Suprapubic skin (tissue), 4 donors: ENCODE measurements around the gene NCL. TPM values are rescaled to one million over a fixed set of nuclear protein-coding genes. Genes with fewer than 3 reads are reported as not detected.
"Not testable (repeated sequence)": the region's sequence is repeated elsewhere in the genome, so short reads cannot be mapped to it uniquely, and the experiment has no call there.

ENCODE experiments used
- DNase-seq, 2 donors: peaks; one replicate each; pipeline ENCODE4 v3.0.0-alpha.2; 2019; ENCODE audit warnings: low spot score in 2 of 2
- H3K27ac ChIP-seq: fragments of 200-600 bp; sonication (generic); one replicate; pipeline ENCODE4 v1.5.1; 2019
- H3K27me3 ChIP-seq: fragments of 200-600 bp; sonication (generic); one replicate; pipeline ENCODE4 v1.5.1; 2019
- H3K36me3 ChIP-seq: fragments of 200-600 bp; sonication (generic); one replicate; pipeline ENCODE4 v1.5.1; 2019
- H3K4me1 ChIP-seq: fragments of 200-600 bp; sonication (generic); one replicate; pipeline ENCODE4 v1.5.1; 2019
- H3K4me3 ChIP-seq: fragments of 200-600 bp; sonication (generic); one replicate; pipeline ENCODE4 v1.5.1; 2019; ENCODE audit warnings: mild to moderate bottlenecking
- H3K9me3 ChIP-seq: fragments of 200-600 bp; sonication (generic); one replicate; pipeline ENCODE4 v1.5.1; 2019
- EP300 ChIP-seq: sonication (generic); formaldehyde crosslinking; IDR thresholded peaks from one replicate; pipeline ENCODE4 v1.6.1; 2017; ENCODE audit warnings: antibody characterized with exemption
- POLR2A ChIP-seq, 2 donors: fragments of 450-650 bp; IDR thresholded peaks; one replicate each; pipeline ENCODE4 v1.6.1; 2017; ENCODE audit warnings: antibody characterized with exemption in 2 of 2, mild to moderate bottlenecking in 2 of 2, moderate library complexity in 2 of 2
- POLR2AphosphoS5 ChIP-seq, 3 donors: sonication (generic); formaldehyde crosslinking; IDR thresholded peaks; one replicate each; pipeline ENCODE4 v1.6.1; 2017; ENCODE audit warnings: antibody characterized with exemption in 3 of 3
- WGBS: methylation state at CpG from one replicate; pipeline ENCODE4 v1.1.5; 2018; 5-methylcytosine and 5-hydroxymethylcytosine counted together
- total RNA-seq, 4 donors: library from RNA; depleted of rRNA; stranded (reverse); fragments of >200 nt; gene quantifications; one replicate each; pipeline ENCODE4 v1.1.0, GENCODE V29; 2016
- TF ChIP-seq, protein P1 (sequence below), 2 donors: fragments of 200-600 bp in 1 of 2; fragments of 450-650 bp in 1 of 2; sonication (generic) in 1 of 2; IDR thresholded peaks; one replicate each; pipeline ENCODE4 v1.5.1; 2016 to 2019; ENCODE audit warnings: antibody characterized with exemption in 2 of 2, mild to moderate bottlenecking in 1 of 2, moderate library complexity in 1 of 2

The NCL gene
- total RNA-seq, 4 donors from 2014 or later = 142 to 384 (median 205) TPM

DNA sequence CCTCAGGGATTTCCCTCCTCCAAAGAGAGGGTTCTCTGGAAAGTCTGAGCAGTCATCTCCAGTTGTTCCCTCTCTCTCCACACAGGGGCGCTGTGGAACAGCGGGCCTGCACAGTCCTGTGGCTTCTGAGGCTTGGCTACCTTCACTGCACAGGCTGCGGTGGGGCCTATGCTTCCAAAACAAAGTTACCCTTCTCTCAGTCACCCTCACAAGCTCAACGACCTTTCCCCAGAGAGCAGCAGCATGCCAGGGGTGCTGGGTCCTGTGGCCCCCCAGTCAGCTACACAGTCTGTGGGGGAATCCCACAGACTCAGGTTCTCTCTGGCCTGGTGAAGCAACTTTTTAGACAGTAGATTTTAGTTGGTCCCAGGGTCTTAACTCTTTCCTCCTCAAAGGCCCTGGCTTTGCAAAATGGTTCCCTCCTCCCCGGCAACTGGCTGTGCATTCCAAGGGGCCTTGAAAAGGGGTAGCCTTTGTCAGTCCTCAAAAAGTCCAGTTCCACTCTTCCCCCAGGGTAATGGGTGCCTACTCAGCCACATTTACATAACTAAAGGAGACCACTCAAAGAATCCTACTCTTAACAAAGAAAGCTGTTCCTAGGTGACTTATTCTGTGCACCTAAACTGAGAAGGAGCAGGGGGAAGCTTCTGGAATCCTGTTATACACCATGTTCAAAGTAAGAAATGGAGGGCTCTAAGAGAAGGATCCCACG lies 53.8 kb downstream of the NCL start:
- Histone ChIP-seq H3K4me3 (no peak overlapping the region), H3K27ac (no peak overlapping the region), H3K4me1 (peaks cover 17% of the 10 kb centered on the region), H3K36me3 (no peaks in the 10 kb centered on the region), H3K9me3 (no peaks in the 10 kb centered on the region), H3K27me3 (no peaks in the 10 kb centered on the region)
- no peak for DNase-seq
- WGBS = 82% methylated on average over 6 of the region's 6 CpGs
- TF ChIP-seq, protein P1, sequence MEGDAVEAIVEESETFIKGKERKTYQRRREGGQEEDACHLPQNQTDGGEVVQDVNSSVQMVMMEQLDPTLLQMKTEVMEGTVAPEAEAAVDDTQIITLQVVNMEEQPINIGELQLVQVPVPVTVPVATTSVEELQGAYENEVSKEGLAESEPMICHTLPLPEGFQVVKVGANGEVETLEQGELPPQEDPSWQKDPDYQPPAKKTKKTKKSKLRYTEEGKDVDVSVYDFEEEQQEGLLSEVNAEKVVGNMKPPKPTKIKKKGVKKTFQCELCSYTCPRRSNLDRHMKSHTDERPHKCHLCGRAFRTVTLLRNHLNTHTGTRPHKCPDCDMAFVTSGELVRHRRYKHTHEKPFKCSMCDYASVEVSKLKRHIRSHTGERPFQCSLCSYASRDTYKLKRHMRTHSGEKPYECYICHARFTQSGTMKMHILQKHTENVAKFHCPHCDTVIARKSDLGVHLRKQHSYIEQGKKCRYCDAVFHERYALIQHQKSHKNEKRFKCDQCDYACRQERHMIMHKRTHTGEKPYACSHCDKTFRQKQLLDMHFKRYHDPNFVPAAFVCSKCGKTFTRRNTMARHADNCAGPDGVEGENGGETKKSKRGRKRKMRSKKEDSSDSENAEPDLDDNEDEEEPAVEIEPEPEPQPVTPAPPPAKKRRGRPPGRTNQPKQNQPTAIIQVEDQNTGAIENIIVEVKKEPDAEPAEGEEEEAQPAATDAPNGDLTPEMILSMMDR (IDR thresholded peaks at IDR 0.05) = no peak
- TF ChIP-seq POLR2AphosphoS5 (IDR thresholded peaks at IDR 0.05) = no peak
- TF ChIP-seq EP300 = no peak
- TF ChIP-seq POLR2A (IDR thresholded peaks at IDR 0.05) = no peak

- Histone ChIP-seq H3K27me3 (no peaks in the 10 kb centered on the region), H3K36me3 (no peaks in the 10 kb centered on the region), H3K27ac (no peak overlapping the region), H3K4me3 (no peak overlapping the region), H3K9me3 (no peaks in the 10 kb centered on the region), H3K4me1 (peaks cover 18% of the 10 kb centered on the region)
- DNase-seq = no peak
- 92% methylated on average over 5 of the region's 5 CpGs for WGBS
- TF ChIP-seq EP300 (no peak), POLR2AphosphoS5 (IDR thresholded peaks at IDR 0.05) (no peak), POLR2A (IDR thresholded peaks at IDR 0.05) (no peak)
- TF ChIP-seq, protein P1 (IDR thresholded peaks at IDR 0.05) = no peak
Measured at GRCh38 chr2:231409776-231410175, 54.5 kb downstream of the NCL start.

GRCh38 chr2:231408304-231408703 lies 56.0 kb downstream of the NCL start:
- not testable (repeated sequence) for H3K27ac ChIP-seq

DNA sequence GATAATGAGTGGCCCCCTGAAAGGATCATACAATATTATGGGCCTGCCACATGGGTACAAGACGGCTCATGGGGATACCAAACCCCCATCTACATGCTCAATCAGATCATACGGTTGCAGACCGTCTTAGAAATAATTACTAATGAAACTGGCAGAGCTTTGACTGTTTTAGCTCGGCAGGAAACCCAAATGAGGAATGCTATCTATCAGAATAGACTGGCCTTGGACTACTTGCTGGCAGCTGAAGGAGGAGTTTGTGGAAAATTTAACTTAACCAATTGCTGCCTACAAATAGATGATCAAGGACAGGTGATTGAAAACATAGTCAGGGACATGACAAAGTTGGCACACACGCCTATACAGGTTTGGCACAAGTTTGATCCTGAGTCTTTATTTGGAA lies 56.6 kb downstream of the NCL start:
- not testable (repeated sequence) for H3K4me3 ChIP-seq, H3K36me3 ChIP-seq, H3K9me3 ChIP-seq, DNase-seq, H3K27me3 ChIP-seq, H3K27ac ChIP-seq
- 66% methylated on average over 5 of the region's 5 CpGs for WGBS
- H3K4me1 ChIP-seq = peaks cover 15% of the 10 kb centered on the region

More at GRCh38 chr2:231408304-231408703, 56.0 kb downstream of the NCL start:
- not testable (repeated sequence) for H3K27me3 ChIP-seq, H3K9me3 ChIP-seq, DNase-seq, H3K36me3 ChIP-seq, H3K4me3 ChIP-seq
- WGBS = 85% methylated on average over 9 of the region's 9 CpGs
- peaks cover 18% of the 10 kb centered on the region for H3K4me1 ChIP-seq

DNA sequence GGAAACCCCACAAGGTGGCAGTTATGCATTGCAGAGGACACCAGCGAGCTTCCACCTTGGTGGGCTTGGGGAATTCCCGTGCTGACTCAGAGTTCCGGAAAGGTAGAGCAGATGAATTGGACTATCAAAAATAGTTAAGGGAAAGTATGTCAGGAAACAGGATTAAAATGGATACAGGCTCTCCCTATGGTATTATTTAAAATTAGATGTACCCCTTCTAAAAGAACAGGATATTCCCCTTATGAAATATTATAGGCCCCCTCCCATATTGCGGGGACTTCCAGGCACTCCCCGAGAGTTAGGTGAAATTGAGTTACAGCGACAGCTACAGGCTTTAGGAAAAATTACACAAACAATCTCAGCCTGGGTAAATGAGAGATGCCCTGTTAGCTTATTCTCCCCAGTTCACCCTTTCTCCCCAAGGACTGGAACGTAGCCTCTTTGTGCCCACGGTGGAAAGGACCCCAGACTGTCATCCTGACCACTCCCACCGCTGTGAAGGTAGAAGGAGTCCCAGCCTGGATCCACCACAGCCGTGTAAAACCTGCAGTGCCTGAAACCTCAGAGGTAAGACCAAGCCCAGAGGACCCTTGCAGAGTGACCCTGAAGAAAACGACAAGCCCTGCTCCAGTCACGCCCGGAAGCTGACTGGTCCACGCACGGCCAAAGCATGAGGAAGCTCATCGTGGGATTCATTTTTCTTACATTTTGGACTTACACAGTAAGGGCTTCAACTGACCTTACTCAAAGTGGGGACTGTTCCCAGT lies 58.5 kb downstream of the NCL start:
- not testable (repeated sequence) for H3K4me1 ChIP-seq, DNase-seq, H3K9me3 ChIP-seq, H3K27ac ChIP-seq, H3K36me3 ChIP-seq, H3K4me3 ChIP-seq, H3K27me3 ChIP-seq
- WGBS = 20% methylated on average over 16 of the region's 16 CpGs
- TF ChIP-seq, protein P1 (IDR thresholded peaks at IDR 0.05) = peak; percentile 36 to 43

- H3K27me3 ChIP-seq, H3K9me3 ChIP-seq, H3K4me3 ChIP-seq, H3K27ac ChIP-seq, DNase-seq, H3K36me3 ChIP-seq: not testable (repeated sequence)
- 71% methylated on average over 15 of the region's 16 CpGs for WGBS
- peaks cover 15% of the 10 kb centered on the region for H3K4me1 ChIP-seq
Measured at GRCh38 chr2:231404183-231404578, 60.1 kb downstream of the NCL start.

Other genes starting within 250 kb of the NCL start
- 1 to 10 TPM; 1.3 to 1.5 (median 1.4) TPM for gene B3GNT7, start 68.8 kb downstream of the NCL start, total RNA-seq
- gene NMUR1, start 66.0 kb upstream of the NCL start, total RNA-seq = under 1 TPM in 3 of 4 donors, not detected in 1; 0.15 to 0.31 (median 0.21) TPM
- not detected for gene TEX44, start 128.4 kb upstream of the NCL start, total RNA-seq
- gene PTMA, start 244.0 kb upstream of the NCL start, total RNA-seq = 1,000 to 10,000 TPM in 3 of 4 donors, 100 to 1,000 TPM in 1; 781 to 1,090 (median 1,063) TPM